ENCODE results near the gene WDCP.

WDCP gene

GRCh38 chr2:24058564-24059271 is 11.5 kb upstream of the WDCP start:
- no peak for TF ChIP-seq CTCF (conservative IDR thresholded peaks at IDR 0.05; ENCODE audit: control insufficient read depth, insufficient read depth, low read depth, low read length)
- H3K4me3 ChIP-seq (ENCODE audit: control insufficient read depth, low read depth, low read length): no peak overlapping the region

GRCh38 chr2:24055750-24056149 is 8.6 kb upstream of the WDCP start:
- no peak for TF ChIP-seq CTCF (conservative IDR thresholded peaks at IDR 0.05; ENCODE audit: control insufficient read depth, insufficient read depth, low read depth, low read length)
- no peak for DNase-seq (ENCODE audit: low read depth)
- no peak overlapping the region for H3K4me3 ChIP-seq (ENCODE audit: control insufficient read depth, low read depth, low read length)

More at GRCh38 chr2:24058564-24059271, 11.5 kb upstream of the WDCP start:
- DNase-seq (ENCODE audit: low read depth): no peak

- TF ChIP-seq CTCF (conservative IDR thresholded peaks at IDR 0.05; ENCODE audit: control insufficient read depth, insufficient read depth, low read depth, low read length): no peak
- no peak overlapping the region for H3K4me3 ChIP-seq (ENCODE audit: control insufficient read depth, low read depth, low read length)
- no peak for DNase-seq (ENCODE audit: low read depth)
Observed at GRCh38 chr2:24054366-24055010, 7.3 kb upstream of the WDCP start.

- DNase-seq (ENCODE audit: low read depth): no peak
- H3K4me3 ChIP-seq (ENCODE audit: control insufficient read depth, low read depth, low read length): no peak overlapping the region
- no peak for TF ChIP-seq CTCF (conservative IDR thresholded peaks at IDR 0.05; ENCODE audit: control insufficient read depth, insufficient read depth, low read depth, low read length)
Observed at GRCh38 chr2:24052951-24053350, 5.8 kb upstream of the WDCP start.

GRCh38 chr2:24051833-24052232 is 4.6 kb upstream of the WDCP start:
- TF ChIP-seq CTCF (conservative IDR thresholded peaks at IDR 0.05; ENCODE audit: control insufficient read depth, insufficient read depth, low read depth, low read length): no peak
- DNase-seq (ENCODE audit: low read depth): no peak
- no peak overlapping the region for H3K4me3 ChIP-seq (ENCODE audit: control insufficient read depth, low read depth, low read length)

- TF ChIP-seq CTCF (conservative IDR thresholded peaks at IDR 0.05; ENCODE audit: control insufficient read depth, insufficient read depth, low read depth, low read length): no peak
- DNase-seq (ENCODE audit: low read depth): peak; percentile 18
- H3K4me3 ChIP-seq (ENCODE audit: control insufficient read depth, low read depth, low read length): peak overlapping the region; percentile 68
Observed at GRCh38 chr2:24050041-24050979, 3.1 kb upstream of the WDCP start.

All from fibroblast of mammary gland (primary cell).